ENCODE data around the gene HHLA2.

DNA sequence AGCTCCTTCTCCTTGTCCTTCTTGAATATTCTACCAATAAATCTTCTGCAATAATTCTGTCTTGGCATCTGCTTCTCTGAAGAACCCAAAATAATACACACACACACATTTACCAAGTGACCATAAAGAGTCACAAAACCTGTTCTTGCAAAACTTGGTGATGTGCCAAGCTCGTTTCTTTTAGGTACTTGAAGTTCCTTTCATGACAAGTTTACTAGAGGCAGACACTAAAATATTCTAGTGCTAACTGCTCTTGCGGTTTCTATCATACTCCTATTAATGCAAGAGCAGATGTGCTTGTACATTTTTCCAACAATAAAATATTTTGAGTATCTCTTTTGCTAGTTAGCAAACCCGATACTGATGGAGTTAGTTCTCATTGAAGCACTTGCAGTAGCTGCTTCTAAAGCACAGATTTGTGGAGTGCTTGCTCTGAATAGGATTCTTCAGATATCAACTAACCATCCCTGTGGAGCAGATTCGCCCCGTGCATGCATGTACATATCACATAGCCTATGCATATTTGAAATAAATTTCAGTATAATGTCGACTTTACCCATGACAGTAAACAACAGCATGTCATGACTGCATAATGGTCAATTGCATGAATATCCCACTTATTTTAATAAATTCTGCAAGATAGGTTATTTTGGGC, 23.2 kb downstream of the HHLA2 start:
- TF ChIP-seq POLR2AphosphoS5 (IDR thresholded peaks at IDR 0.05; ENCODE audit: low read depth): no peak
- TF ChIP-seq CTCF (conservative IDR thresholded peaks at IDR 0.05; ENCODE audit: low read depth in 2 of 2): no peak
- no peak for TF ChIP-seq EZH2phosphoT487 (IDR thresholded peaks at IDR 0.05; ENCODE audit: unreplicated experiment)

Data from GM23338 (cell line).